Neuronal stem cell (in vitro differentiated cells): ENCODE results near the gene MAP7D1.
A peak's percentile ranks its signal among the peaks of the same experiment; 100 is the strongest.

Experiments
- DNase-seq: peaks from one replicate; pipeline ENCODE4 v3.0.0-alpha.2; 2013; ENCODE audit warnings: low spot score
- H2AFZ ChIP-seq: one replicate; pipeline ENCODE4 v1.6.1; 2013; ENCODE audit warnings: mild to moderate bottlenecking, low read length, inconsistent platforms
- H2AK5ac ChIP-seq: 2 replicates; pipeline ENCODE4 v1.6.1; 2013; ENCODE audit warnings: low read depth, mild to moderate bottlenecking, inconsistent platforms, low read length, moderate library complexity, mixed read lengths
- H2BK120ac ChIP-seq: 2 replicates; pipeline ENCODE4 v1.6.1; 2013; ENCODE audit warnings: low read depth, mild to moderate bottlenecking, inconsistent platforms, low read length, moderate library complexity, mixed read lengths
- H2BK12ac ChIP-seq: one replicate; pipeline ENCODE4 v1.6.1; 2013; ENCODE audit warnings: low read length, inconsistent platforms
- H2BK15ac ChIP-seq: 2 replicates; pipeline ENCODE4 v1.6.1; 2013; ENCODE audit warnings: mild to moderate bottlenecking, low read length, inconsistent platforms, mixed read lengths
- H2BK5ac ChIP-seq: one replicate; pipeline ENCODE4 v1.6.1; 2013; ENCODE audit warnings: inconsistent platforms, mild to moderate bottlenecking, low read length, moderate library complexity
- H3K14ac ChIP-seq: one replicate; pipeline ENCODE4 v1.6.1; 2013; ENCODE audit warnings: low read length, inconsistent platforms
- H3K18ac ChIP-seq: 2 replicates; pipeline ENCODE4 v1.6.1; 2013; ENCODE audit warnings: low read length, inconsistent platforms
- H3K23ac ChIP-seq: 2 replicates; pipeline ENCODE4 v1.6.1; 2013; ENCODE audit warnings: low read depth, mild to moderate bottlenecking, mixed read lengths, low read length, inconsistent platforms; ENCODE audit not compliant: poor library complexity
- H3K27ac ChIP-seq: replicated peaks from 3 replicates; pipeline ENCODE4 v1.5.1; 2013; ENCODE audit warnings: low read length, inconsistent platforms
- H3K27me3 ChIP-seq, 3 experiments: 2 replicates each; pipeline ENCODE4 v1.6.1; 2013; ENCODE audit warnings: low read length in 3 of 3, mild to moderate bottlenecking in 2 of 3, inconsistent platforms in 1 of 3, low read depth in 1 of 3, mixed read lengths in 1 of 3, moderate library complexity in 1 of 3; ENCODE audit not compliant: control insufficient read depth in 3 of 3, insufficient read depth in 3 of 3
- H3K36me3 ChIP-seq, 2 donors: replicated peaks in 1 of 2; 2 replicates each; pipeline ENCODE4 v1.6.1; 2013; ENCODE audit warnings: low read length in 2 of 2; ENCODE audit not compliant: control insufficient read depth in 2 of 2, insufficient read depth in 2 of 2
- H3K4ac ChIP-seq: 2 replicates; pipeline ENCODE4 v1.6.1; 2013; ENCODE audit warnings: inconsistent platforms, mild to moderate bottlenecking, low read length, moderate library complexity
- H3K4me1 ChIP-seq, 2 donors: 1 replicate in 1 of 2; 2 replicates in 1 of 2; pipeline ENCODE4 v1.6.1; 2013; ENCODE audit warnings: low read length in 2 of 2, low read depth in 1 of 2; ENCODE audit not compliant: control insufficient read depth in 2 of 2, insufficient read depth in 1 of 2
- H3K4me2 ChIP-seq: one replicate; pipeline ENCODE4 v1.6.1; 2013; ENCODE audit warnings: mild to moderate bottlenecking, low read length, inconsistent platforms; ENCODE audit not compliant: insufficient read depth, poor library complexity, severe bottlenecking
- H3K4me3 ChIP-seq, 2 donors: 2 replicates each; pipeline ENCODE4 v1.5.1; 2013; ENCODE audit warnings: low read length in 2 of 2, mild to moderate bottlenecking in 2 of 2, inconsistent platforms in 1 of 2, moderate library complexity in 1 of 2
- H3K79me1 ChIP-seq: one replicate; pipeline ENCODE4 v1.6.1; 2013; ENCODE audit warnings: low read depth, mild to moderate bottlenecking, inconsistent platforms, low read length, moderate library complexity
- H3K9ac ChIP-seq: one replicate; pipeline ENCODE4 v1.6.1; 2013; ENCODE audit warnings: mild to moderate bottlenecking, low read depth, low read length, inconsistent platforms; ENCODE audit not compliant: poor library complexity
- H3K9me3 ChIP-seq, 2 donors: replicated peaks in 1 of 2; 2 replicates each; pipeline versions ENCODE3 to v1.6.1; 2013; ENCODE audit warnings: low read length in 2 of 2, mild to moderate bottlenecking in 2 of 2, inconsistent platforms in 1 of 2, low read depth in 1 of 2, mixed read lengths in 1 of 2, moderate library complexity in 1 of 2; ENCODE audit not compliant: control insufficient read depth in 2 of 2, insufficient read depth in 1 of 2
- H4K8ac ChIP-seq: one replicate; pipeline ENCODE4 v1.6.1; 2013; ENCODE audit warnings: low read depth, mild to moderate bottlenecking, inconsistent platforms, low read length, moderate library complexity
- H4K91ac ChIP-seq: one replicate; pipeline ENCODE4 v1.6.1; 2013; ENCODE audit warnings: low read length, low read depth, mild to moderate bottlenecking, inconsistent platforms; ENCODE audit not compliant: poor library complexity
- WGBS, 2 donors: extraction: QIAGEN DNeasy Blood & Tissue Kit; methylation state at CpG; one replicate each; pipeline ENCODE4 v1.1.7; 2013; ENCODE audit warnings: missing lambda C conversion rate in 2 of 2, mixed read lengths in 1 of 2; ENCODE audit not compliant: insufficient read length in 2 of 2, insufficient replicate concordance in 1 of 2; ENCODE audit errors: extremely low coverage in 2 of 2; 5-methylcytosine and 5-hydroxymethylcytosine counted together

The MAP7D1 gene

DNA sequence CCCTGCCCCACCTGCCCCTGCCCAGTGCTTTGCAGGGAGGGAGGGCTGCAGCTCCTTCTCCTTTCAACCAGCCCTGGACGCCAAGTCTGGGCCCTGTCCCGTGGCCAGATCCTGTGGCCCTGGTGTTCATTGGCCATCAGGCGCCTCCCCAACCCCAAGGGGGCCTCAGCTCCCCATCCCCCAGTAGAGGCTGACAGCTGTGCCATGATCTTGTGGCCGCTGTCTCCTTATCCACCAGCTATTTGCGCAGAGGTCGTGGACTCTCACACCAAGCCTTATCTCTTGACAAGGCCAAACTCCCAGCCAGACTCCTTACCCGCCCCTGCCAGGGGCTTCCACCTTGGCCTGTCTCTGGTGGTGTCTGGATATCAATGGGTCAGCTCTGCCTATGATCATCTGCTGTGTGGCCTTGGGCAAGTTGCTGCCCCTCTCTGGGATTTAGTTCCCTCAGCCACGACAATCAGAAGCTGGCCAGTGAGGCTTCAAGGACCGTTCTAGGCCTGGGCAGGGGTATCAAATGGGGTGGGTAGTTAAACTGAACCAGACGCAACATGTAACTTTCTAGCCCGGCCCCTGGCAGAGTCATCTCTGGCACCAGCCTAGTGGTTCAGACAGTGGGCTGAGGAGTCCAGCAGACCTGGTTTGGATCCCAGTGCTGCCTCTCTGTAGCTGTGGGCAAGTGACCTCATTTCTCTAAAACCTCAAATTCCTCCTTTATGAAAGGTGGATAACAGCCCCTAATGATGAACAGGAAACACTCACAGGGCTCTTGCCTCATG is 27.6 kb upstream of the MAP7D1 start:
- Histone ChIP-seq H3K79me1 (no peaks in the 10 kb centered on the region), H4K91ac (no peak overlapping the region), H3K27ac (no peak overlapping the region), H3K18ac (no peak overlapping the region), H3K4me1 (peaks cover 6 to 8% of the 10 kb centered on the region in 2 donors), H3K27me3 (peaks cover 19 to 38% (median 37%) of the 10 kb centered on the region in 3 experiments), H2BK5ac (no peak overlapping the region), H3K4me2 (no peak overlapping the region), H3K9me3 (peaks cover 0 to 3% of the 10 kb centered on the region in 2 donors), H2AK5ac (no peak overlapping the region), H3K9ac (no peak overlapping the region), H3K4ac (no peak overlapping the region), H3K23ac (no peak overlapping the region), H2BK15ac (no peak overlapping the region), H2AFZ (no peak overlapping the region), H4K8ac (no peak overlapping the region), H2BK12ac (no peak overlapping the region), H3K36me3 (no peaks in the 10 kb centered on the region), H3K14ac (no peak overlapping the region), H3K4me3 (no peak overlapping the region), H2BK120ac (no peak overlapping the region)
- no peak for DNase-seq
- no CpG with 5 or more reads among the region's 11 CpGs for WGBS, 2 donors

GRCh38 chr1:36128905-36129206 is 27.1 kb upstream of the MAP7D1 start:
- Histone ChIP-seq H3K27ac (no peak overlapping the region), H3K14ac (no peak overlapping the region), H2BK12ac (no peak overlapping the region), H3K4me2 (no peak overlapping the region), H3K23ac (no peak overlapping the region), H2BK5ac (no peak overlapping the region), H3K9ac (no peak overlapping the region), H3K18ac (no peak overlapping the region), H3K4ac (no peak overlapping the region), H3K9me3 (peaks cover 0 to 3% of the 10 kb centered on the region in 2 donors), H3K79me1 (no peaks in the 10 kb centered on the region), H3K4me3 (no peak overlapping the region), H2BK15ac (no peak overlapping the region), H3K4me1 (peaks cover 6 to 10% of the 10 kb centered on the region in 2 donors), H4K91ac (no peak overlapping the region), H2AFZ (no peak overlapping the region), H3K36me3 (no peaks in the 10 kb centered on the region), H4K8ac (no peak overlapping the region), H2AK5ac (no peak overlapping the region), H2BK120ac (no peak overlapping the region), H3K27me3 (peaks cover 17 to 33% (median 32%) of the 10 kb centered on the region in 3 experiments)
- no peak for DNase-seq
- no CpG with 5 or more reads among the region's 3 CpGs for WGBS, 2 donors

DNA sequence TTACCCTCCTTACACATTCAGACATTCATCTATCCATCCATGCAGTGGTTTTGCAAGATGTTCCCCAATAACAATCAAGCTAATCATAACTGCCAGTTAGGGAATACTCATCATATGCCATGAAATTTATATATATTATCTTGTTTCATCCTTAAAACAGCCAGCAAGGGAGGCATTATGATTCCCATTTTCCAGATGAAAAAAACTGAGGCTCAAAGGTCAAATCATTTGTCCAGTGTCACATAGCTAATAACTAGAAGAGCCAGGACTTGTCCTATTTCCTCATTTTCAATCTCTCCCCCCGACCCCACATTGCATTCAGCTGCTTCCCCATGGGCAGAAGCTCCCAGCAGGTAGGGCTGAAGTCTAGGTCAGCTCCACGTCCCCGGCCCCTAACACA is 23.9 kb upstream of the MAP7D1 start:
- H3K27ac ChIP-seq: no peak overlapping the region
- no peak overlapping the region for H3K18ac ChIP-seq
- H2AFZ ChIP-seq: no peak overlapping the region
- no CpG with 5 or more reads among the region's 3 CpGs for WGBS, 2 donors
- H3K4me2 ChIP-seq: no peak overlapping the region
- H3K14ac ChIP-seq: no peak overlapping the region
- no peak overlapping the region for H2BK5ac ChIP-seq
- no peak overlapping the region for H4K91ac ChIP-seq
- no peak overlapping the region for H2BK120ac ChIP-seq
- H3K9ac ChIP-seq: no peak overlapping the region
- H2BK12ac ChIP-seq: no peak overlapping the region
- H3K4me3 ChIP-seq: no peak overlapping the region
- H3K4me1 ChIP-seq: peaks cover 0 to 8% of the 10 kb centered on the region in 2 donors
- no peak overlapping the region for H4K8ac ChIP-seq
- DNase-seq: no peak
- peaks cover 0 to 3% (median under 1%) of the 10 kb centered on the region in 3 experiments for H3K27me3 ChIP-seq
- H2BK15ac ChIP-seq: no peak overlapping the region
- H3K23ac ChIP-seq: no peak overlapping the region
- H3K79me1 ChIP-seq: no peaks in the 10 kb centered on the region
- peaks cover 0 to 9% of the 10 kb centered on the region in 2 donors for H3K36me3 ChIP-seq
- H2AK5ac ChIP-seq: no peak overlapping the region
- no peaks in the 10 kb centered on the region for H3K9me3 ChIP-seq
- no peak overlapping the region for H3K4ac ChIP-seq

DNA sequence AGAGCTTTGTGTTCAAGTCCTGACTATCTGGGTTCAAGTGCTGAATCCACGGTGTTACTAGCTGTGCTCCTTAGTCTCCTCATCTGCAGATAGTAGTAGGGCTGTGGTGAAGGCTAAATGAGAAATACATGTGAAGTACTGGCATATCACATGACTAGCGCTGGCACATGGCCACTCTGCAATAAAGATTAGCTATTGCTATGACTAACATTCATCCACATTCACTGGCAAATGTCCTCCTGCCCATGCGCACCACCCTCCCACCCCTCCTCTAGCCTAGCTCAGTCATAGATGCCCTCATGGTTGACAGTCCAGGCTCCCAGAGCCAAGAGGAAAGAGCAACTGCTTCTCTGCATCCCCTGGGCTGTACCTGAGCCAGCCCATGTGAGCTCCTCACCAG is 22.5 kb upstream of the MAP7D1 start:
- H3K18ac ChIP-seq: peak overlapping the region; percentile 32
- H2BK5ac ChIP-seq: no peak overlapping the region
- H3K4ac ChIP-seq: no peak overlapping the region
- no peak overlapping the region for H3K27ac ChIP-seq
- H4K91ac ChIP-seq: no peak overlapping the region
- no peaks in the 10 kb centered on the region for H3K9me3 ChIP-seq
- H2BK15ac ChIP-seq: no peak overlapping the region
- no peak for DNase-seq
- no peak overlapping the region for H3K23ac ChIP-seq
- H3K9ac ChIP-seq: no peak overlapping the region
- no peak overlapping the region for H3K4me2 ChIP-seq
- peaks cover 0 to 24% of the 10 kb centered on the region in 2 donors for H3K36me3 ChIP-seq
- no CpG with 5 or more reads among the region's 3 CpGs for WGBS, 2 donors
- no peak overlapping the region for H3K14ac ChIP-seq
- H4K8ac ChIP-seq: no peak overlapping the region
- H3K4me1 ChIP-seq: peaks cover 0 to 8% of the 10 kb centered on the region in 2 donors
- no peak overlapping the region for H2BK120ac ChIP-seq
- no peaks in the 10 kb centered on the region for H3K79me1 ChIP-seq
- H2AFZ ChIP-seq: peak overlapping the region; percentile 35
- H2AK5ac ChIP-seq: no peak overlapping the region
- H3K4me3 ChIP-seq: no peak overlapping the region
- H2BK12ac ChIP-seq: no peak overlapping the region
- H3K27me3 ChIP-seq: no peaks in the 10 kb centered on the region
